HG03342 (cell line): Measurements from ENCODE around the gene SNRNP200.
A peak's percentile ranks its signal among the peaks of the same experiment; 100 is the strongest.
"Not testable (repeated sequence)": the region's sequence is repeated elsewhere in the genome, so short reads cannot be mapped to it uniquely, and the experiment has no call there.

Experiments
- ATAC-seq: cut with Tn5 transposase; IDR thresholded peaks from one replicate; pipeline ENCODE4 v1.9.1; 2021; ENCODE audit warnings: mild to moderate bottlenecking, moderate library complexity; ENCODE audit not compliant: unreplicated experiment

Gene SNRNP200

GRCh38 chr2:96276787-96277499, 28.4 kb downstream of the SNRNP200 start:
- ATAC-seq = no peak

- no peak for ATAC-seq
Observed at GRCh38 chr2:96274355-96275056, 30.8 kb downstream of the SNRNP200 start.

- no peak for ATAC-seq
Observed at GRCh38 chr2:96273763-96274162, 31.6 kb downstream of the SNRNP200 start.

GRCh38 chr2:96271995-96272394, 33.4 kb downstream of the SNRNP200 start:
- no peak for ATAC-seq

DNA sequence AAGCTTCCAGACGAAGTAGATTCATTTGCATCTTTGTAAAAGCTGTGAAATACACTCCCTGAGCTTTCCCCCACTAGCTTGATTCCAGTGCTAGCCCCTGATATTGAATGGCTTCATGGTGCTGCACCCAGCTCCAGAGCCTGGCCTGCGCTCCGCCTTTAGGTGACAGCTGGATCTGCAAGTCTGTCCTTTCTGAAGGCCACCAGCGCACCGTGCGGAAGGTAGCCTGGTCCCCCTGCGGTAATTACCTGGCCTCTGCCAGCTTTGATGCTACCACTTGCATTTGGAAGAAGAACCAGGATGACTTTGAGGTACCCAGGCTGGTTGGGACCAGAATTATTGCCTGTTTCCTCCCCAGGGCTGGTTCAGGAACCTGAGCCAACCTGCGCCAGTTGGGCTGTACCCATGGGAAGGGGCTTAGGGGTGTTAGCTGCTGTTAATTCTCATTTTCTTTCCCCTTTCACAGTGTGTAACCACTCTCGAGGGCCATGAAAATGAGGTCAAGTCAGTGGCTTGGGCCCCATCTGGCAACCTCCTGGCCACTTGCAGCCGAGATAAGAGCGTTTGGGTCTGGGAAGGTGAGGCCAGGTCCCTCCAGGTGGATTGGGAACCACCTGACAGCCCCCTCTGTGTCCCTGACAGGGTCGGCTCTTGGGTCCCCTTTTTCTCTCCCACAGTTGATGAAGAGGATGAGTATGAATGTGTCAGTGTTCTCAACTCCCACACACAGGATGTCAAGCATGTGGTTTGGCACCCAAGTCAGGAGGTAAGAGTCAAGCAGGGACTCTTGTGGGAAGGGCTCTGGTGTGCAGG, 38.0 kb downstream of the SNRNP200 start:
- ATAC-seq = no peak

DNA sequence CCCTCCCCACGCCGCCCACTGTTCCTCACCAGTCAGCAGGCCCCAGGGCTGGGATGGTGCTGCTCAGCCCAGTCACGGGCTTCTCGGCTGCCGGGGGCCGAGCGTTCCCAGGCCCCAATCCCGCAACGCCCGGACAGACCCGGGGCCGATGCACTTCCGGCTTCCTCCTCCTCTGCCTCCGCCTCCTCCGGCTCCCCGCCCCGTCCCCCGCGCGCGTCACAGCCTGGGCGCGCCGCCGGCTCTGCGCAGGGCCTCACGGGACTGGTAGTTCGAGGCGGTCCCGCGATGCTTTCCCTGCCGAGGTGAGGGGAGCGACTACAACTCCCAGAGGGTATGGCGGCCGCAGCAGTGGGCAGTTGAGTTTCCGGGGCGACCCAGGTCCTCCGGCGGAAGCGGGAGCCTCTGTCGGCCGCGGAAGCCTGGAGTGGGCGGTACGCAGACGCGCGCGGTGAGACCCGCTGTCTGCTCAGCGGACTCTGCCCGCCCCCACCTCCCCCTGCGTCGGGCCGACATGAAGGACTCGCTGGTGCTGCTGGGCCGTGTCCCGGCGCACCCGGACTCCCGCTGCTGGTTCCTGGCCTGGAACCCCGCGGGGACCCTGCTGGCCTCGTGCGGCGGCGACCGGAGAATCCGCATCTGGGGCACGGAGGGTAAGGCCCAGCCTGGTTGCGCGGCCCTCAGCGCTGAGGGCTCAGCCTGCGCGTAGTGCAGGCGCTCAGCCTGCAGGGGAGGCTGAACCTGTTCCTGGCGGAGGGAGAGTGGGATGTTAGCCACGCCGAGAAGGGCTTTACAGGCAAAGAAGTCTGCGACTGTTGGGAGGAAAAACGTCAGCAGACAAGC, 39.3 kb downstream of the SNRNP200 start, which contains the start of the genes CIAO1 and TMEM127:
Gene CIAO1, plus strand, starts transcription at position 386 of the 840 bp plus-strand sequence. Its CDS starts 126 bp downstream, at position 512.
Gene TMEM127, minus strand, starts transcription at position 158 of the 840 bp plus-strand sequence. CDS start 616 bp downstream, outside the sequence.
- peak; percentile 91 for ATAC-seq

DNA sequence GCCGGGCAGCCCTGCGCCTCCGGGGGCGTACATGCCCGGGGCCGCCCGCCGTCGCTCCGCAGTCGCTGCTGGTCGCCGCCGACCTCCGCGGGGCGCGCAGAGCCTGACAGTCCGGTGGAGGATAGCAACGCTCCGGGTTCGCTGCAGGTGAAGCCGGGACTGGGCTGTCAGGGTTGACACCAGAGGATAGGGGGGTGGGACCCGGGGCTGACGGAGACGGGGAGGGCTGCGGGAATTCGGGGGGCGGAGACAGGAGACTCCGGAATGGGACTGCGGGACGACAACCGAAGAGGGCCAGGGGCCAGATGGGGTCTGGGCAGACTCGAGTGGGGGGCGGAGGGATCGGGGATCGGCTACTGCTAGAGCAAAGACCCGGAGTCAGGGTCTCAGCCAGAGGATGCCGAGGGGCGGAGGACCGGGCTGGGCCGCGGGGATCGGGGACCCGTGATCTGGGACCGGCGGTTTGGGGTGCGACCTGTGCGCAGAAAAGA, 40.0 kb downstream of the SNRNP200 start:
- peak; percentile 3 for ATAC-seq

GRCh38 chr2:96264656-96265348, 40.5 kb downstream of the SNRNP200 start:
- no peak for ATAC-seq

GRCh38 chr2:96264086-96264485, 41.3 kb downstream of the SNRNP200 start:
- no peak for ATAC-seq

GRCh38 chr2:96262306-96262705, 43.0 kb downstream of the SNRNP200 start:
- ATAC-seq = no peak

DNA sequence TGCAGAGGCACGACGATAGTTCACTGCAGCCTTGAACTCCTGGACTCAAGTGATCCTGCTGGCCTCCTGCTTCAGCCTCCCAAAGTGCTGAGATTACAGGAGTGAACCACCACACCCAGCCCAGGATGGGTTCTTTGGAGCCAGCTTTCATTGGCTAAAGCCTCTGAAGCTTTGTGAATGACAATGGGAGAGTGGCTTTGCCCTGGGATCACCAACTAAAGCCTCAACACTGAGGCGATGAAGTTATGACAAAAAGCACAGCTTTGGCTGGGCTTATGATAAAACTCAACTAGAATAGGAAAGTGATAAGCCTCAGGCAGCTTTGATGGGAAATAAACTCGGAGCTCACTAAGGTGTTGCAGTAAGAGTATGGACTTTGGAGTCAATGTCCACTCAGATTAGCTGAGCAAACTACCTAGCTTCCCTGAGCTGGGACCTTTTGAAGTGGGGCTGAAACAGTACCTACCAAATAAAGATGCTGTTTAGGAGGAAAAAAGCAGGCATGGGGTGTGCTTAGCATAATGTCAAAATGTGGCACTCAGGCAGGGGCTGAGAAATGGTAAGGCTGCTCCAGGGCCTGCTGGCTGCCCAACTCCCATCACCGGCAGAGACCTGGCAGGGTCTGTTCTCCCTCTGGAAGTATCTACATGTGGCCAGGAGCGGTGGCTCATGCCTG, 43.9 kb downstream of the SNRNP200 start:
- no peak for ATAC-seq

- no peak for ATAC-seq
Observed at GRCh38 chr2:96260387-96261260, 44.7 kb downstream of the SNRNP200 start.

DNA sequence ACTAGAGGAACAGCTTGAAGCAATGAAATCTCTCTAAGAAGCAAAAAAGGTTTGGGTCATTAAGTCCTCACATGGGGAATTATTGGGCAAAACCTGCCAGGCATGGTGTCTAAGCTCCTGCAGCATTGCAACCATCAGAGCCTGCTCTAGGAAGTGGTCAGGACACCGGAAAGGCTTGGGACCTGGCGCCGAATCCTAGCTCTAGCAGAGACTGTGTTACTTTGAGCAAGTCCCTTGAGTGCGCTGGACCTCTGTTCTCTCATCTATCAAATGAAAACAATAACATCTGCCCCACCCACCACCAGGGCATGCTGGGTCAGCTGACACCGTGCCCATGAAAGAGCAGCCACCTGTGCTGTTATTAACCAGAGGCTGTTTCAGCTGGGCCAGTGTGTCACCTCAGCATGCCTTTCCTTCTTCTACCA, 45.8 kb downstream of the SNRNP200 start:
- no peak for ATAC-seq

- no peak for ATAC-seq
Observed at GRCh38 chr2:96258166-96259022, 47.0 kb downstream of the SNRNP200 start.

- ATAC-seq = not testable (repeated sequence)
Observed at GRCh38 chr2:96257744-96258143, 47.6 kb downstream of the SNRNP200 start.

- no peak for ATAC-seq
Observed at GRCh38 chr2:96256611-96257113, 48.7 kb downstream of the SNRNP200 start.

DNA sequence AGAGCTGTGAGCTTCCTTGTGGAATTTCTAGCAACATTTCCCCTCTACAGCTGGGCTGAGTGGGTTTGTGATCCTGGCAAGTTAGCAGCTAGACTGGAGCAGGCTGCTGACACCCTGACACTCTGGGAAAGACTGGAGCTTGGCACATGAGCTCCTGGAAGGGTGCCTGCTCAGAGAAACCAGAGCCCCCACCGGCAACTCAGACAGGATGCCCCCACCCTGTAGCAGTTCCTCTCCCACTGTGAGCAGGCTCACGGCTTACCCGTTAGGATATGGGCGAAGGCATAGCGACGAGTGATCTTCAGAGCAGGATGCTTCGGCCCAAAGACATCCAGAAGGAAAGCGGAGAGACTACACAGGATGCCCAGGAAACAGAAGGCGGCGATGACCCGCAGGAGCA, 50.8 kb downstream of the SNRNP200 start:
- ATAC-seq = no peak
